Kidney epithelial cell (primary cell): ENCODE results near the gene DNASE1L3. TPM values are rescaled to one million over a fixed set of nuclear protein-coding genes. Genes with fewer than 3 reads are reported as not detected.

Experiments
- DNase-seq: peaks from one replicate; pipeline ENCODE4 v3.0.0-alpha.2; 2010; ENCODE audit warnings: low read depth
- H3K27me3 ChIP-seq: 2 replicates; pipeline ENCODE4 v1.6.0; 2011; ENCODE audit warnings: low read length; ENCODE audit not compliant: control insufficient read depth, insufficient read depth
- H3K36me3 ChIP-seq: 2 replicates; pipeline ENCODE4 v1.5.1; 2011; ENCODE audit warnings: low read length; ENCODE audit not compliant: control insufficient read depth, insufficient read depth
- H3K4me3 ChIP-seq: 2 replicates; pipeline ENCODE4 v1.5.1; 2011; ENCODE audit warnings: low read depth, mild to moderate bottlenecking, control low read depth, low read length
- CTCF ChIP-seq: IDR thresholded peaks from 2 replicates; pipeline ENCODE4 v1.5.1; 2011; ENCODE audit warnings: mild to moderate bottlenecking, moderate library complexity, low read length, control low read depth, inconsistent platforms; ENCODE audit not compliant: insufficient read depth, poor library complexity, severe bottlenecking
- total RNA-seq: library from RNA; depleted of rRNA; stranded (reverse); fragments of >200 nt; gene quantifications from 2 replicates; pipeline ENCODE4 v1.2.3, GENCODE V29; 2015

DNASE1L3 gene
- total RNA-seq, 1 donor from 2014 or later, result not detected

- Histone ChIP-seq H3K27me3 (no peaks in the 10 kb centered on the region), H3K36me3 (no peaks in the 10 kb centered on the region), H3K4me3 (no peak overlapping the region)
- no peak for TF ChIP-seq CTCF
- no peak for DNase-seq
These were observed 21.1 kb downstream of the DNASE1L3 start for GRCh38 chr3:58189691-58190090.

GRCh38 chr3:58188921-58189451 lies 21.8 kb downstream of the DNASE1L3 start:
- no peak for DNase-seq
- no peaks in the 10 kb centered on the region for H3K27me3 ChIP-seq
- H3K36me3 ChIP-seq, result no peaks in the 10 kb centered on the region
- H3K4me3 ChIP-seq, result no peak overlapping the region
- TF ChIP-seq CTCF, result no peak

- no peak for DNase-seq
- Histone ChIP-seq H3K36me3 (no peaks in the 10 kb centered on the region), H3K27me3 (no peaks in the 10 kb centered on the region), H3K4me3 (no peak overlapping the region)
- no peak for TF ChIP-seq CTCF
These were observed 22.6 kb downstream of the DNASE1L3 start for GRCh38 chr3:58188173-58188564.

- no peaks in the 10 kb centered on the region for H3K36me3 ChIP-seq
- no peak for DNase-seq
- no peak for TF ChIP-seq CTCF
- no peak overlapping the region for H3K4me3 ChIP-seq
- no peaks in the 10 kb centered on the region for H3K27me3 ChIP-seq
These were observed 25.8 kb downstream of the DNASE1L3 start for GRCh38 chr3:58184982-58185360.

- no peaks in the 10 kb centered on the region for H3K27me3 ChIP-seq
- no peak overlapping the region for H3K4me3 ChIP-seq
- DNase-seq, result no peak
- H3K36me3 ChIP-seq, result no peaks in the 10 kb centered on the region
- TF ChIP-seq CTCF, result no peak
These were observed 26.3 kb downstream of the DNASE1L3 start for GRCh38 chr3:58184309-58184981.

- no peak for TF ChIP-seq CTCF
- Histone ChIP-seq H3K36me3 (no peaks in the 10 kb centered on the region), H3K4me3 (no peak overlapping the region), H3K27me3 (no peaks in the 10 kb centered on the region)
- no peak for DNase-seq
These were observed 26.9 kb downstream of the DNASE1L3 start for GRCh38 chr3:58183891-58184290.
